Ishikawa (cell line): ENCODE measurements around the gene EMC9.

Source experiments
- CEBPB ChIP-seq: IDR thresholded peaks from 2 replicates; pipeline ENCODE4 v1.6.1; 2012
- EGR1 ChIP-seq: IDR thresholded peaks from 2 replicates; pipeline ENCODE4 v1.6.1; 2012
- FOXM1 ChIP-seq: IDR thresholded peaks from 2 replicates; pipeline ENCODE4 v1.6.1; 2012; ENCODE audit warnings: low read depth, borderline replicate concordance

DNA sequence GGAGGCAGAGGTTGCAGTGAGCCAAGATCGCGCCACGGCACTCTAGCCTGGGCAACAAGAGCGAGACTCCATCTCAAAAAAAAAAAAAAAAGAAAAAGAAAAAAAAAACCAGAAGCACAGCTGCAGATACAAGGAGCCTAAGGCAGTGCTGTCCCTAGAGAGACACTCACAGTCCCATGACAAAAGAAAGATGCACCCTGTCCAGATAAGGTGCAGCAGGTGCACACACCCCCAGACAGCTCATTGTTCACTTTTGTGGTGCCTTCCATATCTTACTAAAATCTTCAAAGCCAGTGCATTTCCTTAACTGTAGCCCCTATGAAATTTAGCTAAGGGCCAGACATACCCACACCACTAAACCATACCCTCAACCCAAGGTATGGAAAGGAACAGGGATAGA, 19.0 kb downstream of the EMC9 start:
- TF ChIP-seq EGR1 (no peak), CEBPB (no peak), FOXM1 (no peak)
